GM11168 (cell line): ENCODE results near the gene CBX7.

Experiments used
- in situ Hi-C: fragments of 300-500 bp; cut with MboI; formaldehyde crosslinking; loops from one replicate; pipeline ENCODE4 v1.12.0; 2022; ENCODE audit warnings: low sequenced_read_pairs; ENCODE audit not compliant: unreplicated experiment

Gene CBX7

DNA sequence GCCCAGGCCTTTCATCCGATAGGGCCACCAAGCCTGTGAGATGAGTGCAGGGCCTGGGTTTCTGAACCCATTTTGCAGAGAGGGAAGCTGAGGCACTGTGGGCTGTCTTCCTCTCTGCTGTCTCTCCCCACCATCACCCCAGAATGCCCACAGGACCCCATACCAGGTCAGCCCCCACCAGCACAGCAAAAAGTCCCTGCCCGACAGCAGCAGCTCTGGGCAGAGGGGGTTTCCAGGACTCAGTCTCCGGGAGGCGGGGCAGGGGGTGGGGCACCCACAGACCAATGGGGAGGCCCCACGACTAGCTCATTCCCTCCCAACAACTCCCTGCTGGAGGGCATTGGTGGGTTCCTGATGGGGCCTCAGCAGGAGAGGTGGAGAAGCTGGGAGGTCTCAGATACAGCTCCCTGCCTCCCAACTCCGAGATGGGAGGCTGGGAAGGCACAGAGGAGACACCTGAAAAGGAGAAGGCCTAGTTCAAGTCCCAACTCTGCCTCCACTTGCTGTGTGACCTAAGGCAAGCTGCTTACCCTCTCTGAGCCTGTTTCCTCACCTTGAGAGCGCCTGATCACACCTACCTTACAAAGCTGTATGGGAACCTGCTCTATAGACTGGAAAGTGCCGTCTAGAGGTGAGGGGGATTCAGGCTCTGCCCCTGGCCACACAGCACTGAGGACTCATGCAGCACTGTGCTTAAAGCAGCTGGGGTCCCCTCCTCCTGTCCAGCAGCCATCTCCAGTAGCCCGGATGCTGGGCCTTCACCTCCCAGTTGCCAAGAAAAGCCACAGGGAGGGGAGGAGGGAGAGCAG lies 3.5 kb downstream of the CBX7 start:
- in situ Hi-C loops = no loop called here

DNA sequence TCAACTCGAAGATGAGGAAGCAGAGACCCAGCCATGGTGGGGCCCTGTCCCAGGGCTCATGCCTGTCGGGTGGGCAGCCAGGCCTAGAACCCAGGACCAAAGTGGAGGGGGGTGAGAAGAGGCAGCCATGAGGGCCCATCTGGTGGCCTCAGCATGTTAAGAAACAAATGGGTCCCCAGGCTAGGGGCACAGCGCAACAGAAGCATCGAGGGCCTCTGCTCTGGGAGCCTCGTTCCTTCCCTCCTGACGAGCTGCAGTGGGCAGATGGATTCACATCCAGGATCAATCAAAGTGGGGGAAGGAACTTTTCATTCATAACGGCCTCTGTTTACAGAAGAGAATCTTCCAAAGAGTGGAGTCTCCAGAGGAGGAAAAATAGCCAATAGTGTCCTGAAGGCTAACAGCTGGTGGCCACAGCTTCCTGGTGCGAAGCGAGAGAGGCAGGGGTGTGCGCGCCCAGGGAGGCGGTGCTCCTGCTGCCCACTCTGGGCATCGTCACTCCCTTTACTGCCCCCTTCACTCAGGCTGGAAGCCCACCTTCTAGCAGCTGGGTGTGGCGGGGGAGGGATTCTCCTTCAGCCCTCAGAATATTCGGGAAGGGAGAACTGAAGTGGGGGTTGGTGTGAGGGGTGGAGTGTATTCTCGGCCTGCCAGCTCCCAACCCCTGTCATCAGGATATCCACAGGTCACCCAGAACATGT lies 4.3 kb downstream of the CBX7 start:
- in situ Hi-C loops = no loop called here

DNA sequence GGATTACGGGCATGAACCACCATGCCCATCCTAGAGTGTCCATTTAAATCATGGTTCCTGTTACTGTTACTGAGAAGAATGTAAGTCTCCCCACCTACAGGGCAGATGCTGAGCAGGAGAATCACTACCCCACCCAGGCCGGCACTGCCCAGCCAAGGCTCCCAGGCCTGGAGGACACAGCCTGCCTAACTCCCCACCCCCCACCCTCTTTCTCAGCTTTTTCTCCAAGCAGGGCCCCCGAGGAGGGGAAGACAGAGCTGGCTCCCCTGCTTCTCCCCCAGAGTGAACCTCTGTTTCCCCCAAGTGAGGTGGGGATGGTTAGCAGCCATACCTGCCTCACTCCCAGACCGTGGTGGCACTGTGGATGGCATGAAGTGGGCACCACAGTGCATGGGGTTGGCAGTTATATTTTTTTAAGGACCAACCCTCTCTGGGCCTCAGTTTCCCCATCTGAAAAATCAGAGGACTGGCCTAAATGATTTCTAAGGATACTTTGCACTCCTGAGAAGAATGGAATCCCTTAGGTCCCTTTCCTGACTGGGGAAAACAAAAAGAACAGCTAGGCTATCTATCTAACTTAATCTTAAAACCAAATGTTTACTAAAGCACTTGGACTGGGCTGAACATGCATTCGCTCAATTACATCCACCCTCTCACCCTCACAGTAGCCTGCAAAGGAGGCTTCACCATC lies 5.0 kb downstream of the CBX7 start:
- in situ Hi-C loops = no loop called here

DNA sequence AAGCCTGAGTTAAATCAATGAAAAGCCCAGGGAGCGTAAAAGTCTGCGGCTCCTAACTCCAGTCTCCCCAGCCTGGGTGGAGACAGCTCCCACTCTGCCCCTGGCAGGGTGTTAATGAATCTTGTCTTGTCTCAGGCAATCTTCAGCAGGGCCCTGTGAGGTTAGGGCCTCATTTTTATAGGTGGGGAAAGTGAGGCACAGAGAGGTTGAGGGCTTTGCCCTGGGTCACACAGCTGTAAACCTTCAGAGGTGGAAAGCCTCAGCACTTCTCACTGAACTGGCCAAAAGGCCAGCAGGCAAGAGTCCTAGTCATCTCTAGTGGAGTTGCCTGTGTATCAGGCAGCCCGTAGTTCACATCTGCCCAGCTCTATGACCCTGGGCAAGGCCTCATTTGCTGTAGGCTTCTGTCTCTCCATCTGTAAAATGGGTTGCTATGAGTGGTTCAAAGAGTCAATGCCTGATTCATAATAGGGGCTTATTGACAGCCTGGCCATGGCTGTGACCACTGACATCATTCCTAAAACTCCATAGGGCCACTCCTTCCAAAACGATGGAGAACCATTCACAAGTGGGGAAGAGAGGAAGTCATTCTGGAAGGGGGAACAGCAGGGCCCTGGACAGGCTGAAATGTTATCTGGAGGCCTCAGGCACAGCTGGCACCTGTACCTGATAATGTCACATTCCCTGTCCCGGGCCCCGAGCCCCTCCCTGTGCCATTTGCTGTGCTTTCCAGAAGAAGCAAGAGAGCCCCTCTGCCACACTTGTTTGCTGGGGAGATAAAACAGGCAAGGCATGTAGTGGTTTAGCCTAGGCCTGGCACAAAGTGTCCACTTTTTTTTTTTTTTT lies 6.0 kb downstream of the CBX7 start:
- in situ Hi-C loops = no loop called here

DNA sequence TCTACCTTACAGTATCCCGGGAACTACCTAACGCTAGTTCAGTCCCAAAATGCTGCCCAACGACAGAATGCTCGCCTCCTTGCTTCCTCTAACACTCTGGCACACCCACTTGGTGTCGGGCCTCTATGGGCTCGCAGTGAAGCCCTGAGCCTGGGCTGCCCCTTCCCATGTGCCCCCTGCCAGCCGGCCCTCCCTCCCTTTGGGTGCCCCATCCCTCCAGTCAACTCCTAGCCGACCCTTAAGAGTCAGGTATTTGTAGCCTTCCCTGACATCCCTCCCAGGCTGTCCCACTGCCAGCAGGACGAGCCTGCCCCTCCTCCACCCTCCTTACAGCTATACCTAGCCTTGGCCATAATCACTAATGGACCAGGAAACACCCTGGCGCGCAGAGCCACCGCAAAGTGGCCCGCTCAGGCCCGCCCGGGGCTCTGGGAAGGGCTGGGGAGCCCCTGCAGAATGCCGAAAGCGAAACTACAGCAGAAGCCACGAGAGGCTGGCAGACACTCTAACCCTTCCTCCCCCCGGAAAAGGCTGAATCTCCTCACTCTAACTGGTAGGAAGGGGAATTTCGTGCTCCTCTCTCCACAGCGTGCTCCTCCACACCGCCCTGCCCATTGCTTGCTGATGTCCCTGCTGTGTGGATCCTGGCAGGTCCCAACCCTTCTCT lies 8.2 kb downstream of the CBX7 start:
- in situ Hi-C loops = no loop called here

DNA sequence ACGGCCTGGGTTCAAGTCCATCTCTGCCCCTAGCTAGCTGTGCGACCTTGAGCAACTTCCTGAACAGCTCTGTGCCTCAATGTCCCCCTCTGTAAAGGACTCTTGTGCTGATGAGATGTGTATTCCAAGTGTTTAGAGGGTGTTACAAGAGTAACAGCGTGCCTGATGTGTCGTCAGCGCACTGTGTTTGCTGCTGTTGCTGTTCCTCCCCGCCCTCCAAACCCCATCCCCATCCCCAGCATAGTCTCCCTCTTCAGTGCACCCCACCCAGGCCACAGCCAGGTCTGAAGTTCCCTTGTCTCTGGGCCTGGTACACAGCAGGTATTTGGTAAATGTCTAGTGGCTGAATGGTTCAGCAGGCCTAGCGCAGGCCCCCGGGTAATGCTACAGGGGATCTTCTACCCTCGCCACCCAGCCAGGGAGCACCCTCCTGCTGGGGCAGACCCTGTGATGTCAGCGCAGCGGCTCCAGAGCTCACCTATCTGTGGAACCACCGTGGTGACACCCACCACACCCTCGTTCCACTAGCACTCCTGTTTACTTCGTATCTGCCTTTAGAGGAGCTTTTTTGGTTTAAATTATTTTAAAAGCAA lies 10.3 kb downstream of the CBX7 start:
- in situ Hi-C loops = no loop called here

DNA sequence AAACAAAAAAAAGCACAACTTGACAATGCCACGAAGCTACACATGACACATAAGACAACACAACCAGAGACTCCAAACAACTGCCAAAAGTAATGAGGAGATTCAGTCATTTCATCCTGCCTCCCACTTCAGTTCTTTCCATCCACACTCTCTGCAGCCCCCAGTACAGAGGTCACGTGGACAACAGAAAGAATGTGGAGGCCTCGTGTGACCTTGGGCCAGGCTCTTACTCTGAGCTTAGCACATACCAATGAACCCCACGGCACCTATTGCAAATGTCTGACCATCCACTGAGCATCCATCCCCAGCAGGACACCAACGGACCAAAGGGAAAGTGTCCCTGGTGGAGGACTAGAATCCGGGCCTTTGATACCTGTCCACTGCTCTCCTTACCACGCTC lies 12.5 kb downstream of the CBX7 start:
- in situ Hi-C loops = no loop called here

DNA sequence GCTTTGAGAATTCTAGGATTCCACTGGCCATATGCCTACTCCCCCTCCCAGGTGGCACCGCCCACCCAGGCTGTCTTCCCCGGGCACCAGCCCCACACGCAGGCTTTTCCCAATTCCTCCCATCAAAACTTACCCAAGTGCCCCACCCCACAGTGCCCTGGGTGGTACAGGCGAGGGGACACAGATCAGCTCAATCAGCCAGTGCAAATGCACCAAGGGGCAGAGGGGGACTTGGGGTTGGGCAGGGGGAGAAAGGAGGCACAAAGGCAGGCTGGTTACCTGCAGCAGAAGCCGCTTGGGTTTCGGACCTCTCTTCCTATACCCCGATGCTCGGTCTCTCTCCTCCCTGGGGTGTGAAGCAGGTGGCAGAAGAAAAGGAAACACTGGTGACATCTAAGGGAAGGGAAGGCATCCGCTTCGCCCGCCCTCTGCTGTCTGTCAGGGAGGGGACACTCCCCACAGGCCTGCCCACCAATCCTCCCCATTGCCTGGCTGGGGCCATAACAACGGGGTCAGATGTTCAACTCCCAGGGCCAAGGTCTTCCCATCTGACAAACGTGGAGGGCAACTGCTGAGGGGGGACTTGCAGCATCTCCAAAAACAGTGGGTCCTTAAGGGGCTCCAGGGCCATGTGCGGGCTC lies 14.0 kb downstream of the CBX7 start:
- in situ Hi-C loops = no loop called here

DNA sequence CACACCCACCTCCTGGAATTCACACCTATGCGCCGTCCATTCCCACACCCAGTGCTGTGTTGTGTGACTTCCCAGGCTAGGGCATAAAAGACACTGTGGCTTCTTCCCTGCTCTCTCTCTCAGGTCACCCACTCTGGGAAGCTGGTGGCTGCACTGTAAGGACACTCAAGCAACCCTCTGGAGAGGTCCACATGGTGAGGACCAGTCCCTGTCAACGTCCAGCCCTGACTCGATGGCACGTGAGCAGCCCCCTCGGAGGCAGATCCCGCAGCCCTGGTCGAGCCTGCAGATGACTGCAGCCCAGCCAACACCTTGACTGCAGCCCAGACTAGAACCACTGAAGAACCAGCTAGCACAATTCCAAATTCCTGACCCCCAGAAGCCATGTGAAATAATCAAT lies 16.2 kb downstream of the CBX7 start:
- in situ Hi-C loops = no loop called here

DNA sequence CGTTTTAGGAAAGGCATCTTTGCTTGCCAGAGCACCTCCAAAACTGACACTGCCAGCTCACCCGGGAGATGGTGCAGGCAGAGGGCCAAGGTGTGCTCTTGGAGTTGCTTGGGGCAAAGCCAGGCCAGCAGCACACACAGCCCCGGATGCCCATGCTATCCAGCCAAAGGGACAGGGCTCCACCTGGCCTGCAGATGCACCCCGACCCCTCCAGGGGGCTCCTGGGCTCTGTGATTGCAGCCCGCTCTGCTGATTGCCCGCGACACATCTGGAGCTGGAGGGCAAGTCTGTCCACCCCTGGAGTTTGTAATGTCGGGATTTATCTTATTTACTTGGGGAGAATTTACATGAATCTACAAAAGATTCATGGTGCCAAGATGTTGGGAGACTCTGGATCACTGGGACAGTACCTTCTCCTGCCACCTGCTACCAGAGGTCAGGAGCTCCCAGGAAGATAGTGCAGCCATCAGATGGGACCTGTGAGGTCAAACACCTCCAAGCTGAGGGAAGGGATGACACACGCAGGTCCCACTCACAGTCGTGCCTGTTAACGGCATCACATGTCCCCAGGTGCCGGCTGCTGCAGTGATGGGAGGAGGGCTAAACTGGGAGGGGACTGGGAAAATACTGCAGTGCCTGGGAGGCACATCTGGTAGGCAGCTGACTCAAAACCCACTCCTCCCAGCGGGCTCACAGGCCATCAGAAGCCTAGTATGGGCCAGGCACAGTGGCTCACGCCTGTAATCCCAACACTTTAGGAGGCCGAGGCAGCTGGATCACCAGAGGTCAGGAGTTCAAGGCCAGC lies 17.2 kb downstream of the CBX7 start:
- in situ Hi-C loops = no loop called here

DNA sequence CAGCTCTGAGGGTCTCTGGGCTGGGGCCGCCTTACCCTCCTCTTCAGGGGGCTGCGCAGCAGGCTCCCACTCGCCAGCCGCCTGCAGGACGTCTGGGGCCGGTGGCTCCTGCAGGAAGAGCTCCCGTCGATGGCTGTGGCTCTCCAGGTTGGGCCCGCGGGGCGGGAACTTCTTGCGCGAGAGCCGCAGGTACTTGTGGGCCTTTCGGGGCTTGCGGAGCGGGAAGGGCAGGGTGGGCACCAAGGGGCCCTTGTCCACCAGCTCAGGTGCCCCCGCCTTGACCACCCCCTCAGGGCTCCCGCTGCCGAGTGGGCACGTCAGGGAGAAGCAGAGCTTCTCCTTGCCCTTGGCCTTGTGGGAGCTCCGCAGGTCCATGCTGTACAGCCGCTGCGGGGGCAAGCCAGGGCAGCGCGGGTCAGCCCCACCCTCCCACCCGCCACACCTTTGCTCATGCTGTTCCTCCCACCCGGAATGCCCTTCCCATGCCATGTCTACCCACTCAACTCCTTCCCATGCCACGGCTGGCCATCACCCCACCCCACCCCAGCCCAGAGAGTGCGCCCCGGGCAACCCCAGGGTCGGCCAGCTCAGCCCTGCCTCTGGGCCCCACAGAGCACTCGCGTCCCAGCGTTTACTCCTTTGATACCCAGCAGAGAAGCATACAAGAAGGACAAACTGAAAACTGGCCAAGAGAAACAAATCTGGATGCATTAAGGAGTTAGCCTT lies 18.0 kb downstream of the CBX7 start:
- in situ Hi-C loops = no loop called here

DNA sequence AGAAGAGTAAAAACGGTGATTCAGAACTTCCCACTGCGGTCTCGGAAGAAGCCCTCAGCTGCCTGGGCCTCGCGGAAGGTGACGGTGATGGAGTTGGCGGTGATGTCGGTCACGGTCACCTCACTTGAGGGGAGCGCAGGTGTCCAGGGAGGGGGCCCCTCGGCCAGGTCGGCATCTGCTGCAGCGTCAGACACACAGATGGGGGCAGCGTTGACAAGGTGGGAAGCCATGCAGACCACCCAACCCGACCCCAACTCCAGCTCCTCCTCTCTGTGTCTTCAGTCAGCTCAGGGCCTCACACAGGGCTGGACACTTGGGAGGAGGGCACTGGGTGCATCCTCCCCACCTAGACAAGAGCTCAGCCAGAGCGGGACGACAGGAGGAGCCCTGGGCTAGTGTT lies 18.6 kb downstream of the CBX7 start:
- in situ Hi-C loops = no loop called here

DNA sequence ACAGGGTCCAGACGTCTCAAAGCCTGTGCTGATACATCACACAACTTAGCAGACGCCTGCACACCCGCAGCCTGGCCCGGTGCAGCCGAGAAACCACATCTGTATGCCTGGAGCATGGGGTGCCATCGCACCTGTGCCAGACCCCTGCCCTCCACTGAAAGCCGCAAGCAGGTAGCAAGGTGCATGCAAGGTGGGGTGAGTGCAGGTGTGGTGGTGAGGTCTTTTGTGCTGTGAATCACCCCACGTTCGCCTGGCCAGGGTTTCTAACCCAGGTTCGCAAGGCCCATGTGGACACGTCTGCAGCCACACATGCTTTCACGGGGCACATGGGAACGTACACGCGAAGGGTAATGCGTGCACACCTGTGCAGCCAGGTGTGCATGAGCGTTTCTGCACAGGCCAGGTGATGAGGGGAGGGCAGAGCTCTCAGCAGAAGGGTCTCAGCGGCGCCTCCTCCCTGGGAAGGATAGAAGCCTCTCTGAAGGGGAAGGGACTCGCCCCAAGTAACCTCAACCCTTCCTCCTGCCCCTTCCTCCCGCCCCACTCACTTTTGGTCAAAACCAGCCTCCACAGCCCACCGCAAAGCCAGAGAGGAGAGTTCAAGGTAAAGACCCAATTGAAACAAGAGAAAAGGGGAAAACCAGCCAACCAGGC lies 19.5 kb downstream of the CBX7 start:
- in situ Hi-C loops = no loop called here

DNA sequence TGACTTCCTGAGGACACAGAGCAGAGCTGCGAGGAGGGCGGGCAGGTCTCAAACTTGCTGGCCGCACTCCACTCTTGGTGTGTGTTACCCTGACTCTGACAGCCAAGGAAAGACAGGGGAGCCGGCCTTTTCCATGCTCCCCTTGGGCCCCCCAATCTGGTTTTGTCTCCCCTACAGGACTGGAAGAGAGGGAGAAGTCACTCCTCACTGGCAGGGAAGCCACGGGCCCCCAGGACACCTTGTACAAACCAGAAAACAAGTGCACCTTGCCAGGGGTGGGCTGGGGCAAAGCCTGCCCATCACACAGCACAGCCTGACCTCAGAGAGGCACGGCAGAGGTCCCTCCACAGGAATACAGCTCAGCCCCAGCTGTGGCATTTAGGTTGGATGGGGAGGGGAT lies 20.2 kb downstream of the CBX7 start:
- in situ Hi-C loops = no loop called here

DNA sequence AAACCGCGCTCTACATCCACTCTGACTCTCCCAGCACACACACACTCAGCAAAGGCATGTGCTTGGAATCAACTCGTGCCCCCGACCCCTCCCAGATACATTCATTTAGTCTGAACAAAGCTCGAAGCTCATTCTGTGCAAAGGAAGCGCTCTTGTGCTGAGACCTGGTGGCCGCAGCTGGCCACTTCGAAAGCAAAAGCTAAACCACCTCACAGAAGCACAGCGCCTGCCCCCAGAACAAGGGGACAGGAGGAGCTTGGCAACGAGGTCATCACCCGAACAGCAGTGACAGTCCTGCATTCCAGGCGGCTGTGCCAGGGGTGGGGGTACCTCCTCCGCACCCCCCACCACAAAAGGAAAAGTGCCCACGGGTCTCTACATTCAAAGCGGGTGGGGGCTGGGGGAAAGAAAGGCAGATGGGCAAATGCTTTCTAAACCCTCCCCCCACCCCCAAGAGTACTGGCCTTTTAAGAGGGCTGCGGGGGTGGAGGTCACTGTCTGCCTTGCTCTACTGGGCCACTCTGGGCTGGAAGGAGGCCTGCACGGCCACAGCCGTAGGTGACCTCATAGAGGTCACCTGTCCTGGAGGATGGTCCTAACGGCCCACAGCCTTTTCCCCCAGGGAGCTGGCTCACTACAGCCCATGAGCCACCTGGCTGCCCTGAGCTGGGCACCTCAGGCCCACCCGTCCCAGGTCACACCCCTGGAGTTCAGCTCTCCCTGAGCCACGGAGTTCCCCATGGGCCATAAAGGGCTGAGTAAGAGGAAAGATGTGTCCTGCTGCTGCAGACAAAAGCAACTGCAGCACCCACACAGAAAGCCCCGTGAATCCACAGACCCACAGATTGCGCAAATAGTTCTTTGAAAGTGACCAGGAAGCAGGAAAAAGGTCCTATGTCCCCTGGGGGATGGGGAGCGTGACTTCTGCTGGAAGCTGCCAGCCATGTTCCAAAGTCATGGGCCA lies 21.3 kb downstream of the CBX7 start:
- in situ Hi-C loops = no loop called here

DNA sequence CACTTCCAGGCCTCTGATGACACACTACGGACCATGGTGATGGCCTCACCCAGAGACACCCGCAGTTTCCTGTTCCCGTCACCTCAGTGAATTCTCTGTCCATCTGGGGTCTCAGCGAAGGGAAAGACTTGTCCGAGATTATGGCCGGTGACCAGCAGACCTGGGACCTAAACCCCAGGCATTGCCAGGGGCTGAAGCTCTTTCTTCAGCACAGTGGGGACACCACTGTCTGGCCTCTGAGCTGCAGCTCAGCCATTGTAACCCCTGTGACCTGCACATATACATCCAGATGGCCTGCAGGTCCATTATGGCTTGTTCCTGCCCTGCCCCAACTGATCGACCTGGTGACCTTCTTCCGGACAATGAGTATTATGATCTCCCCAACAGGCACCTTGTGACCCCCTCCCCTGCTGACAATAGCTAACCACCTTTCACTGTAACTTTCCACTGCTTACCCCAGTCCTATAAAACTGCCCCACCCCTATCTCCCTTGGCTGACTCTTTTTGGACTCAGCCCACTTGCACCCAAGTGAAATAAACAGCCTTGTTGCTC lies 22.3 kb downstream of the CBX7 start:
- in situ Hi-C loops = no loop called here
